ENCODE results near the gene PACC1.

The PACC1 gene

GRCh38 chr1:212457740-212458338 lies 43.2 kb upstream of the PACC1 start:
- DNase-seq (ENCODE audit: low read depth): peak; percentile 63
- H3K4me3 ChIP-seq (replicated peaks; ENCODE audit: low read depth, low read length): no peak overlapping the region
- peak; percentile 49 for TF ChIP-seq CTCF (IDR thresholded peaks at IDR 0.05; ENCODE audit: low read length, missing control alignments)

- H3K4me3 ChIP-seq (replicated peaks; ENCODE audit: low read depth, low read length): no peak overlapping the region
- peak; percentile 95 for TF ChIP-seq CTCF (IDR thresholded peaks at IDR 0.05; ENCODE audit: low read length, missing control alignments)
- DNase-seq (ENCODE audit: low read depth): peak; percentile 90
Measured at GRCh38 chr1:212455803-212456528, 41.3 kb upstream of the PACC1 start.

- no peak for TF ChIP-seq CTCF (IDR thresholded peaks at IDR 0.05; ENCODE audit: low read length, missing control alignments)
Measured at GRCh38 chr1:212455401-212455800, 40.7 kb upstream of the PACC1 start.

GRCh38 chr1:212454741-212455140 lies 40.1 kb upstream of the PACC1 start:
- DNase-seq (ENCODE audit: low read depth): no peak
- TF ChIP-seq CTCF (IDR thresholded peaks at IDR 0.05; ENCODE audit: low read length, missing control alignments): no peak
- H3K4me3 ChIP-seq (replicated peaks; ENCODE audit: low read depth, low read length): no peak overlapping the region

More at GRCh38 chr1:212455401-212455800, 40.7 kb upstream of the PACC1 start:
- H3K4me3 ChIP-seq (replicated peaks; ENCODE audit: low read depth, low read length): no peak overlapping the region
- no peak for DNase-seq (ENCODE audit: low read depth)

- no peak for DNase-seq (ENCODE audit: low read depth)
- no peak for TF ChIP-seq CTCF (IDR thresholded peaks at IDR 0.05; ENCODE audit: low read length, missing control alignments)
- H3K4me3 ChIP-seq (replicated peaks; ENCODE audit: low read depth, low read length): no peak overlapping the region
Measured at GRCh38 chr1:212453156-212453857, 38.6 kb upstream of the PACC1 start.

GRCh38 chr1:212452323-212453155 lies 37.9 kb upstream of the PACC1 start:
- TF ChIP-seq CTCF (IDR thresholded peaks at IDR 0.05; ENCODE audit: low read length, missing control alignments): no peak
- peak; percentile 71 for DNase-seq (ENCODE audit: low read depth)
- H3K4me3 ChIP-seq (replicated peaks; ENCODE audit: low read depth, low read length): no peak overlapping the region
